K562 (cell line): ENCODE data around the gene ANK3. TPM values are rescaled to one million over a fixed set of nuclear protein-coding genes. Genes with fewer than 3 reads are reported as not detected.

ENCODE experiments used
- ATAC-seq: fragments of 200-7000 bp; cut with Tn5 transposase; 3 replicates; pipeline ENCODE4 v1.9.1; 2020; ENCODE audit warnings: moderate library complexity
- Bru-seq: library from RNA; stranded (reverse); fragments of 400-500 nt; gene quantifications from one replicate; lab custom pipeline; 2021; lab: Mats Ljungman, UMichigan
- BruChase-seq, 2 experiments: library from RNA; stranded (reverse); fragments of 400-500 nt; gene quantifications; one replicate each; lab custom pipeline; 2021; lab: Mats Ljungman, UMichigan
- BruUV-seq: library from RNA; stranded (reverse); fragments of 400-500 nt; replicated peaks from 2 replicates; lab custom pipeline; 2021; lab: Mats Ljungman, UMichigan
- CTCF ChIA-PET: fragments of 300-600 bp; formaldehyde crosslinking; extraction: SDS; loops from one replicate; lab custom pipeline; 2021; ENCODE audit warnings: low intra/inter-chr PET ratio; lab: Yijun Ruan, JAX
- POLR2A ChIA-PET: fragments of 300-600, 350-650 bp; sonication (Branson Sonifier 250); formaldehyde crosslinking; extraction: SDS; loops from one replicate; lab custom pipeline; 2021; ENCODE audit warnings: antibody characterized with exemption, inconsistent platforms; lab: Yijun Ruan, JAX
- DNase-seq, 4 experiments: peaks; one replicate each; pipeline versions ENCODE4 v3.0.0 to v3.0.0-alpha.2; 2011 to 2018; ENCODE audit warnings: low spot score in 3 of 4, mixed read lengths in 3 of 4; ENCODE audit errors: extremely low read depth in 1 of 4
- FAIRE-seq: peaks from 2 replicates; lab custom pipeline; 2011; peaks lifted over from hg19 to GRCh38; lab: Jason Lieb, UNC
- H2AFZ ChIP-seq: 2 replicates; pipeline ENCODE4 v1.6.0; 2011; ENCODE audit warnings: low read depth, low read length, control low read depth, inconsistent platforms
- H3K27ac ChIP-seq: fragments of 200-600 bp; 3 replicates; pipeline ENCODE4 v1.8.0; 2011; ENCODE audit warnings: low read depth, mild to moderate bottlenecking, control low read depth, inconsistent platforms, low read length, moderate library complexity, mixed read lengths; ENCODE audit errors: extremely low read depth
- H3K27me3 ChIP-seq, 2 experiments: fragments of 300-600 bp in 1 of 2; 2 replicates in 1 of 2; 3 replicates in 1 of 2; pipeline versions ENCODE4 v1.6.0 to v1.8.0; 2011; ENCODE audit warnings: inconsistent platforms in 2 of 2, low read length in 2 of 2, mild to moderate bottlenecking in 1 of 2, mixed read lengths in 1 of 2, moderate library complexity in 1 of 2; ENCODE audit not compliant: control insufficient read depth in 2 of 2, insufficient read depth in 2 of 2
- H3K36me3 ChIP-seq: fragments of 300-600 bp; 3 replicates; pipeline ENCODE4 v1.8.0; 2011; ENCODE audit warnings: mild to moderate bottlenecking, low read length, inconsistent platforms; ENCODE audit not compliant: control insufficient read depth, insufficient read depth
- H3K4me1 ChIP-seq, 2 experiments: fragments of 200-600 bp in 1 of 2; replicated peaks in 1 of 2; 2 replicates in 1 of 2; 3 replicates in 1 of 2; pipeline versions ENCODE4 v1.5.1 to v1.8.0; 2011; ENCODE audit warnings: inconsistent platforms in 2 of 2, low read length in 2 of 2, mild to moderate bottlenecking in 1 of 2, mixed read lengths in 1 of 2, moderate library complexity in 1 of 2; ENCODE audit not compliant: control insufficient read depth in 2 of 2, insufficient read depth in 2 of 2
- H3K4me2 ChIP-seq: 2 replicates; pipeline ENCODE4 v1.6.1; 2011; ENCODE audit warnings: low read length, control low read depth, inconsistent platforms, mixed read lengths; ENCODE audit not compliant: insufficient read depth
- H3K4me3 ChIP-seq: fragments of 200-600 bp; sonication (generic), shearing (Covaris generic); 2 replicates; pipeline ENCODE4 v1.5.1; 2016; ENCODE audit warnings: control low read depth, inconsistent platforms
- H3K79me2 ChIP-seq: fragments of 200-600 bp; 3 replicates; pipeline ENCODE4 v1.8.0; 2011; ENCODE audit warnings: low read length, inconsistent platforms; ENCODE audit not compliant: control insufficient read depth, insufficient read depth
- H3K9ac ChIP-seq, 2 experiments: 2 replicates each; pipeline versions ENCODE4 v1.6.0 to v1.6.1; 2011; ENCODE audit warnings: low read depth in 2 of 2, low read length in 2 of 2, control low read depth in 1 of 2, inconsistent platforms in 1 of 2, mild to moderate bottlenecking in 1 of 2, mixed read lengths in 1 of 2; ENCODE audit not compliant: insufficient read depth in 1 of 2
- H3K9me1 ChIP-seq: one replicate; pipeline ENCODE4 v1.6.0; 2011; ENCODE audit warnings: inconsistent platforms, mild to moderate bottlenecking, low read length, moderate library complexity; ENCODE audit not compliant: control insufficient read depth, insufficient read depth
- H3K9me3 ChIP-seq: replicated peaks from 2 replicates; pipeline ENCODE4 v1.5.1; 2011; ENCODE audit warnings: low read depth, low read length, inconsistent platforms; ENCODE audit not compliant: control insufficient read depth, insufficient read depth
- H4K20me1 ChIP-seq: replicated peaks from 2 replicates; pipeline ENCODE4 v1.6.1; 2011; ENCODE audit warnings: low read length, inconsistent platforms, mixed read lengths; ENCODE audit not compliant: control insufficient read depth, insufficient read depth
- WGBS: fragments of 100-300 bp; shearing (Covaris generic); methylation state at CpG from one replicate; pipeline ENCODE4 v1.1.6; 2016; ENCODE audit warnings: low coverage, mixed read lengths; ENCODE audit not compliant: insufficient coverage; ENCODE audit errors: missing lambda C conversion rate; 5-methylcytosine and 5-hydroxymethylcytosine counted together
- in situ Hi-C: fragments of 300-500 bp; cut with MboI; formaldehyde crosslinking; loops from 4 replicates; pipeline ENCODE4 v1.15.0; 2018; ENCODE audit warnings: inconsistent platforms, mixed read lengths
- intact Hi-C: fragments of 100-400 bp; cut with micrococcal nuclease; formaldehyde crosslinking; loops from 2 replicates; pipeline ENCODE4 v1.14.2; 2022
- long read RNA-seq, 3 experiments: library from polyadenylated mRNA in 2 of 3; library from RNA in 1 of 3; unstranded in 2 of 3; stranded (forward) in 1 of 3; transcript quantifications; one replicate each; pipeline ENCODE4 v2.0.0, GENCODE V29; 2019 to 2022
- polyA minus RNA-seq, 3 experiments: library from RNA; depleted of rRNA, polyadenylated mRNA; stranded (reverse); fragments of >200 nt; gene quantifications; 2 replicates each; pipeline ENCODE4 v1.2.3, GENCODE V29; 2011
- polyA plus RNA-seq, 8 experiments: library from polyadenylated mRNA; depleted of rRNA in 4 of 8; stranded (reverse) in 5 of 8; unstranded in 3 of 8; fragments of >200 nt; fragmentation: Nextera tagmentation in 2 of 8; fragmentation: Illumina TruSeq in 1 of 8; extraction: Ambion mirVana in 2 of 8; extraction: Trizol in 1 of 8; gene quantifications; 2 replicates each; pipeline versions ENCODE4 v1.2.1 to v1.2.3, GENCODE V29; 2011 to 2014; ENCODE audit warnings: inconsistent platforms in 1 of 8, missing spikeins in 1 of 8
- total RNA-seq, 7 experiments: library from RNA; depleted of rRNA in 6 of 7; stranded (reverse); fragments of >200 nt in 6 of 7; fragmentation: Illumina TruSeq in 2 of 7; extraction: Trizol in 2 of 7; gene quantifications; 2 replicates each; pipeline versions ENCODE4 v1.2.1 to v1.2.3, GENCODE V29; 2011 to 2021; ENCODE audit warnings: low replicate concordance in 1 of 7
- TF ChIP-seq, protein P1 (sequence below): sonication (generic); formaldehyde crosslinking; IDR thresholded peaks from 2 replicates; pipeline ENCODE4 v1.9.0; 2022; ENCODE audit warnings: mild to moderate bottlenecking, missing genetic modification reagents
- TF ChIP-seq, protein P2 (sequence below): fragments of 450-650 bp; IDR thresholded peaks from 2 replicates; pipeline ENCODE4 v1.6.1; 2018; ENCODE audit not compliant: partially characterized antibody

ANK3 gene
- 130 and 187 TPM in 2 replicates for total RNA-seq (2011; cell fraction: chromatin; rRNA removed; ENCODE audit: low replicate concordance)
- 41.4 and 51.2 TPM in 2 replicates for total RNA-seq (2011; cell fraction: nucleolus; rRNA removed)
- total RNA-seq (2011; cell fraction: nucleoplasm; rRNA removed): 79.8 and 105 TPM in 2 replicates
- total RNA-seq (2014; rRNA removed) (11.9 and 16.0 TPM in 2 replicates), total RNA-seq (2014; rRNA removed; fragmentation: Illumina TruSeq; extraction: Trizol) (25.2 and 32.8 TPM in 2 replicates), total RNA-seq (2015; rRNA removed; fragmentation: Illumina TruSeq; extraction: Trizol) (24.9 and 28.4 TPM in 2 replicates), total RNA-seq (2021) (25.0 and 32.3 TPM in 2 replicates), polyA plus RNA-seq (2011; rRNA removed) (3.2 and 17.9 TPM in 2 replicates), polyA plus RNA-seq (2014; fragmentation: Illumina TruSeq; extraction: Trizol) (23.9 and 24.4 TPM in 2 replicates), polyA plus RNA-seq (2014; fragmentation: Nextera tagmentation; extraction: Ambion mirVana) (10 to 100 TPM in 1 of 2 experiments, 1 to 10 TPM in 1; 10.0 to 10.5 TPM), polyA plus RNA-seq (2014; rRNA removed) (15.0 and 17.0 TPM in 2 replicates), polyA minus RNA-seq (2011; rRNA and poly(A)+ RNA removed) (11.4 and 62.0 TPM in 2 replicates), Bru-seq, nascent RNA (percentile 50 among the genes with signal in this experiment), BruChase-seq, experiment 1, labeled RNA remaining after a 2-hour chase (percentile 53 among the genes with signal in this experiment), BruChase-seq, experiment 2, labeled RNA remaining after a 6-hour chase (percentile 51 among the genes with signal in this experiment)
- polyA plus RNA-seq (2011; cell fraction: cytosol; rRNA removed): 1.3 and 6.8 TPM in 2 replicates
- polyA plus RNA-seq (2011; cell fraction: nucleus; rRNA removed): 3.0 and 17.5 TPM in 2 replicates
- 18.0 and 29.8 TPM in 2 replicates for polyA plus RNA-seq (2012)
- polyA minus RNA-seq (2011; cell fraction: cytosol; rRNA and poly(A)+ RNA removed): 3.7 and 14.5 TPM in 2 replicates
- polyA minus RNA-seq (2011; cell fraction: nucleus; rRNA and poly(A)+ RNA removed): 15.2 and 44.4 TPM in 2 replicates
- long read RNA-seq, experiment 1, partial matches to known transcripts: 8 of 14 reads
- long read RNA-seq, experiment 1, other reads (novel, unspliced or antisense): 4 of 14 reads
- long read RNA-seq, experiment 2, partial matches to known transcripts: 1 of 6 reads
- long read RNA-seq, experiment 2, other reads (novel, unspliced or antisense): 5 of 6 reads
- long read RNA-seq, experiment 3, partial matches to known transcripts: 1 of 2 reads
- long read RNA-seq, experiment 3, other reads (novel, unspliced or antisense): 0 of 2 reads

DNA sequence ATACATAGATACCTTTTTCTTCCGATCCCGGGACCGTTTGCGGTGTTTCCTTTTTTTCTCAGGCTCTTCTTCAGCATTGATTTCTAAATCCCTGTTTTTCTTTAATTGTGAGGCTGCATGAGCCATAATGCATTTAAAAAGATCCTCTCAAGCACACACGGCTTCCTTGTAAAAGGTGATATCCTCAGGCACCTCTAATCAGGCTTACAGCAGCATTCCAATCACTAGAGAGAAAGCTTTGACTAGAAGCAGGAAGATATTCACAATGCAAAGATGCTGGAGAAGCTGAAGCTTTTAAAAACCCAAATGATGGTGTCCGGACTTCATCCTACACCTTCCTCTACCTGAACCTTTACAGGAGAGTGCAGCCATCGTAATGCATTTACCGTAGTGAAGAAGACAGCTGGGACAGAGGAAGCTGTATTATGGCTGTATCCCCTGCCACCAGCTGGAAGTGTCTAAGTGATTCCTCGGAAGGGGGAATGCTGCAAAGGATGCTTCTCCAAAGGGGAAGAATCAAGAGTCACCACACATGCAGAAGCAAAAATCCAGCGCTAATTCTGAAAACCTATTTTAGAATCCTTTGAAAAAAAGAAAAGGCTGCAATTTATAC is at the start of gene ANK3:
Gene ANK3, minus strand, starts transcription at position 463 of the 613 bp plus-strand sequence. Its CDS starts 337 bp downstream, at position 126.
- 1% methylated on average over 10 of the region's 10 CpGs for WGBS
- Histone ChIP-seq H3K9me1 (no peaks in the 10 kb centered on the region), H3K27me3 (peaks cover 0 to 7% of the 10 kb centered on the region in 2 experiments; a peak in 3 of 5 replicates), H3K9ac (no peak within 1 kb of the TSS), H2AFZ (no peak within 1 kb of the TSS), H3K79me2 (no peaks in the 10 kb centered on the region), H3K4me1 (no peaks in the 10 kb centered on the region), H3K4me3 (no peak within 1 kb of the TSS), H3K36me3 (no peaks in the 10 kb centered on the region)
- no TSS peak for BruUV-seq
- no peak for ATAC-seq
- in situ Hi-C loops (no loop called here), intact Hi-C loops (no loop called here)
- TF ChIP-seq, protein P1, sequence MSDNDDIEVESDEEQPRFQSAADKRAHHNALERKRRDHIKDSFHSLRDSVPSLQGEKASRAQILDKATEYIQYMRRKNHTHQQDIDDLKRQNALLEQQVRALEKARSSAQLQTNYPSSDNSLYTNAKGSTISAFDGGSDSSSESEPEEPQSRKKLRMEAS (CRISPR knock-in tag): no peak
- TF ChIP-seq, protein P2, sequence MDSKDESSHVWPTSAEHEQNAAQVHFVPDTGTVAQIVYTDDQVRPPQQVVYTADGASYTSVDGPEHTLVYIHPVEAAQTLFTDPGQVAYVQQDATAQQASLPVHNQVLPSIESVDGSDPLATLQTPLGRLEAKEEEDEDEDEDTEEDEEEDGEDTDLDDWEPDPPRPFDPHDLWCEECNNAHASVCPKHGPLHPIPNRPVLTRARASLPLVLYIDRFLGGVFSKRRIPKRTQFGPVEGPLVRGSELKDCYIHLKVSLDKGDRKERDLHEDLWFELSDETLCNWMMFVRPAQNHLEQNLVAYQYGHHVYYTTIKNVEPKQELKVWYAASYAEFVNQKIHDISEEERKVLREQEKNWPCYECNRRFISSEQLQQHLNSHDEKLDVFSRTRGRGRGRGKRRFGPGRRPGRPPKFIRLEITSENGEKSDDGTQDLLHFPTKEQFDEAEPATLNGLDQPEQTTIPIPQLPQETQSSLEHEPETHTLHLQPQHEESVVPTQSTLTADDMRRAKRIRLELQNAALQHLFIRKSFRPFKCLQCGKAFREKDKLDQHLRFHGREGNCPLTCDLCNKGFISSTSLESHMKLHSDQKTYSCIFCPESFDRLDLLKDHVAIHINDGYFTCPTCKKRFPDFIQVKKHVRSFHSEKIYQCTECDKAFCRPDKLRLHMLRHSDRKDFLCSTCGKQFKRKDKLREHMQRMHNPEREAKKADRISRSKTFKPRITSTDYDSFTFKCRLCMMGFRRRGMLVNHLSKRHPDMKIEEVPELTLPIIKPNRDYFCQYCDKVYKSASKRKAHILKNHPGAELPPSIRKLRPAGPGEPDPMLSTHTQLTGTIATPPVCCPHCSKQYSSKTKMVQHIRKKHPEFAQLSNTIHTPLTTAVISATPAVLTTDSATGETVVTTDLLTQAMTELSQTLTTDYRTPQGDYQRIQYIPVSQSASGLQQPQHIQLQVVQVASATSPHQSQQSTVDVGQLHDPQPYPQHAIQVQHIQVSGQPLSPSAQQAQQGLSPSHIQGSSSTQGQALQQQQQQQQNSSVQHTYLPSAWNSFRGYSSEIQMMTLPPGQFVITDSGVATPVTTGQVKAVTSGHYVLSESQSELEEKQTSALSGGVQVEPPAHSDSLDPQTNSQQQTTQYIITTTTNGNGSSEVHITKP: peak; percentile 64
- TF ChIP-seq, all 486 proteins: peak for 1
- ChIA-PET POLR2A (interaction anchor here (1.1 kb wide), 1 partner anchor 13 kb away, joined by 3 read pairs; no protein-coding TSS in a partner anchor), CTCF (no interaction called here)
- DNase-seq: no peak
- Histone ChIP-seq H3K4me2 (no peak within 1 kb of the TSS), H4K20me1 (no peaks in the 10 kb centered on the region), H3K9me3 (no peaks in the 10 kb centered on the region), H3K27ac (no peak within 1 kb of the TSS)
- FAIRE-seq: no peak
